ENCODE results near the gene FGF19. TPM values are rescaled to one million over a fixed set of nuclear protein-coding genes. Genes with fewer than 3 reads are reported as not detected.

The FGF19 gene
- total RNA-seq, 1 experiment from 2014 or later: not detected

GRCh38 chr11:69674267-69674885 is 29.4 kb downstream of the FGF19 start:
- TF ChIP-seq, protein P1, sequence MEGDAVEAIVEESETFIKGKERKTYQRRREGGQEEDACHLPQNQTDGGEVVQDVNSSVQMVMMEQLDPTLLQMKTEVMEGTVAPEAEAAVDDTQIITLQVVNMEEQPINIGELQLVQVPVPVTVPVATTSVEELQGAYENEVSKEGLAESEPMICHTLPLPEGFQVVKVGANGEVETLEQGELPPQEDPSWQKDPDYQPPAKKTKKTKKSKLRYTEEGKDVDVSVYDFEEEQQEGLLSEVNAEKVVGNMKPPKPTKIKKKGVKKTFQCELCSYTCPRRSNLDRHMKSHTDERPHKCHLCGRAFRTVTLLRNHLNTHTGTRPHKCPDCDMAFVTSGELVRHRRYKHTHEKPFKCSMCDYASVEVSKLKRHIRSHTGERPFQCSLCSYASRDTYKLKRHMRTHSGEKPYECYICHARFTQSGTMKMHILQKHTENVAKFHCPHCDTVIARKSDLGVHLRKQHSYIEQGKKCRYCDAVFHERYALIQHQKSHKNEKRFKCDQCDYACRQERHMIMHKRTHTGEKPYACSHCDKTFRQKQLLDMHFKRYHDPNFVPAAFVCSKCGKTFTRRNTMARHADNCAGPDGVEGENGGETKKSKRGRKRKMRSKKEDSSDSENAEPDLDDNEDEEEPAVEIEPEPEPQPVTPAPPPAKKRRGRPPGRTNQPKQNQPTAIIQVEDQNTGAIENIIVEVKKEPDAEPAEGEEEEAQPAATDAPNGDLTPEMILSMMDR (conservative IDR thresholded peaks at IDR 0.05; ENCODE audit: low read depth, low read length): no peak
- TF ChIP-seq EZH2 (IDR thresholded peaks at IDR 0.05; ENCODE audit: low read length, unreplicated experiment): no peak
- no peak for TF ChIP-seq EZH2phosphoT487 (IDR thresholded peaks at IDR 0.05; ENCODE audit: borderline replicate concordance, low read length)
- H3K27ac ChIP-seq (ENCODE audit: low read length): peak overlapping the region; percentile 74
- peak overlapping the region; percentile 74 for H2AFZ ChIP-seq (ENCODE audit: low read length)
- ChIA-PET CTCF (interaction anchor here (0.5 to 0.6 kb wide), 3 partner anchors 32 to 400 kb away, joined by 3 read pairs; no protein-coding TSS in a partner anchor), POLR2A (ENCODE audit: unreplicated experiment) (interaction anchor here (0.6 to 0.8 kb wide), 8 partner anchors 10 to 674 kb away, joined by 3 to 5 read pairs (median 3); no protein-coding TSS in a partner anchor)
- peaks cover 52% of the 10 kb centered on the region for H3K79me2 ChIP-seq (ENCODE audit: low read length)
- peak overlapping the region; percentile 98 for H3K9ac ChIP-seq (ENCODE audit: low read length)
- no peaks in the 10 kb centered on the region for H3K27me3 ChIP-seq (ENCODE audit: low read length)
- peak overlapping the region; percentile 99 for H3K4me2 ChIP-seq (ENCODE audit: low read length)
- H3K4me3 ChIP-seq (ENCODE audit: low read length): peak overlapping the region; percentile 81
- ATAC-seq: peak; percentile 64
- H3K4me1 ChIP-seq (ENCODE audit: insufficient read depth, low read length): peaks cover 23% of the 10 kb centered on the region
- TSS peak; percentile 59 for BruUV-seq (replicated peaks)
- DNase-seq: peak; percentile 80
- H3K36me3 ChIP-seq (ENCODE audit: low read depth, low read length): peaks cover 31% of the 10 kb centered on the region
- H4K20me1 ChIP-seq (ENCODE audit: low read length): peaks cover 6% of the 10 kb centered on the region
- no peaks in the 10 kb centered on the region for H3K9me2 ChIP-seq (replicated peaks; ENCODE audit: low read length)
- H3K9me3 ChIP-seq (ENCODE audit: low read length): no peaks in the 10 kb centered on the region
- intact Hi-C loops (cut with micrococcal nuclease): no loop called here
- peaks cover 8% of the 10 kb centered on the region for H3F3A ChIP-seq (ENCODE audit: low read length, unreplicated experiment)

GRCh38 chr11:69671734-69672465 is 31.9 kb downstream of the FGF19 start:
- Histone ChIP-seq H3K4me1 (ENCODE audit: insufficient read depth, low read length) (peaks cover 23% of the 10 kb centered on the region), H4K20me1 (ENCODE audit: low read length) (peaks cover 6% of the 10 kb centered on the region), H3K9ac (ENCODE audit: low read length) (no peak overlapping the region), H3K9me3 (ENCODE audit: low read length) (no peaks in the 10 kb centered on the region), H3K36me3 (ENCODE audit: low read depth, low read length) (peaks cover 43% of the 10 kb centered on the region), H3K9me2 (replicated peaks; ENCODE audit: low read length) (no peaks in the 10 kb centered on the region), H3K79me2 (ENCODE audit: low read length) (peaks cover 58% of the 10 kb centered on the region), H2AFZ (ENCODE audit: low read length) (no peak overlapping the region), H3K4me2 (ENCODE audit: low read length) (no peak overlapping the region), H3F3A (ENCODE audit: low read length, unreplicated experiment) (peaks cover 8% of the 10 kb centered on the region), H3K27ac (ENCODE audit: low read length) (no peak overlapping the region), H3K4me3 (ENCODE audit: low read length) (no peak overlapping the region), H3K27me3 (ENCODE audit: low read length) (no peaks in the 10 kb centered on the region)
- no TSS peak for BruUV-seq (replicated peaks)
- DNase-seq (no peak), ATAC-seq (no peak)
- ChIA-PET POLR2A (ENCODE audit: unreplicated experiment) (interaction anchor here (0.6 kb wide), 1 partner anchor 397 kb away, joined by 6 read pairs; no protein-coding TSS in a partner anchor), CTCF (interaction anchor here (0.5 to 1.8 kb wide), 2 partner anchors 12 to 722 kb away, joined by 4 to 5 read pairs; no protein-coding TSS in a partner anchor)
- intact Hi-C loops (cut with micrococcal nuclease): loop anchor here (2.0 kb wide), 1 partner anchor 17 kb away; no protein-coding TSS in a partner anchor
- TF ChIP-seq, protein P1 (conservative IDR thresholded peaks at IDR 0.05; ENCODE audit: low read depth, low read length): no peak
- no peak for TF ChIP-seq EZH2phosphoT487 (IDR thresholded peaks at IDR 0.05; ENCODE audit: borderline replicate concordance, low read length)
- no peak for TF ChIP-seq EZH2 (IDR thresholded peaks at IDR 0.05; ENCODE audit: low read length, unreplicated experiment)
